GM15510 (cell line): ENCODE data around the gene TRAM2.

ENCODE experiments used
- POLR2A ChIP-seq: IDR thresholded peaks from 3 replicates; pipeline ENCODE4 v1.6.1; 2011; ENCODE audit warnings: borderline replicate concordance; ENCODE audit not compliant: insufficient read length; ENCODE audit errors: extremely low read depth

TRAM2 gene

GRCh38 chr6:52577022-52577777, at the start of gene TRAM2:
Gene TRAM2 (minus strand): TSS chr6:52577060. CDS start chr6:52576915, 145 bp downstream.
- peak; percentile 71 for TF ChIP-seq POLR2A

GRCh38 chr6:52622810-52623209, 46.0 kb upstream of the TRAM2 start:
- no peak for TF ChIP-seq POLR2A

GRCh38 chr6:52621631-52622030, 44.8 kb upstream of the TRAM2 start:
- TF ChIP-seq POLR2A, result no peak

- no peak for TF ChIP-seq POLR2A
These were observed 44.0 kb upstream of the TRAM2 start for GRCh38 chr6:52620906-52621190.

GRCh38 chr6:52620055-52620905, 43.4 kb upstream of the TRAM2 start:
- TF ChIP-seq POLR2A, result no peak

- no peak for TF ChIP-seq POLR2A
These were observed 40.2 kb upstream of the TRAM2 start for GRCh38 chr6:52617087-52617486.

- TF ChIP-seq POLR2A, result no peak
These were observed 39.3 kb upstream of the TRAM2 start for GRCh38 chr6:52616059-52616690.

GRCh38 chr6:52612336-52613054, 35.6 kb upstream of the TRAM2 start:
- no peak for TF ChIP-seq POLR2A

GRCh38 chr6:52611833-52612232, 35.0 kb upstream of the TRAM2 start:
- TF ChIP-seq POLR2A, result no peak

GRCh38 chr6:52610745-52611355, 34.0 kb upstream of the TRAM2 start:
- no peak for TF ChIP-seq POLR2A

- TF ChIP-seq POLR2A, result no peak
These were observed 33.2 kb upstream of the TRAM2 start for GRCh38 chr6:52610011-52610410.

GRCh38 chr6:52605610-52606185, 28.8 kb upstream of the TRAM2 start:
- no peak for TF ChIP-seq POLR2A

GRCh38 chr6:52603000-52603795, 26.3 kb upstream of the TRAM2 start:
- TF ChIP-seq POLR2A, result no peak

GRCh38 chr6:52598824-52599190, 21.9 kb upstream of the TRAM2 start:
- no peak for TF ChIP-seq POLR2A

GRCh38 chr6:52598123-52598823, 21.4 kb upstream of the TRAM2 start:
- no peak for TF ChIP-seq POLR2A
